Smooth muscle cell of trachea (primary cell): Measurements from ENCODE around the gene VGLL4. TPM values are rescaled to one million over a fixed set of nuclear protein-coding genes. Genes with fewer than 3 reads are reported as not detected.

Experiments used
- total RNA-seq: library from RNA; depleted of rRNA; stranded (reverse); fragments of >200 nt; gene quantifications from 2 replicates; pipeline ENCODE4 v1.2.1, GENCODE V29; 2014

VGLL4 gene
- total RNA-seq: 33.9 and 52.6 TPM in 2 replicates

DNA sequence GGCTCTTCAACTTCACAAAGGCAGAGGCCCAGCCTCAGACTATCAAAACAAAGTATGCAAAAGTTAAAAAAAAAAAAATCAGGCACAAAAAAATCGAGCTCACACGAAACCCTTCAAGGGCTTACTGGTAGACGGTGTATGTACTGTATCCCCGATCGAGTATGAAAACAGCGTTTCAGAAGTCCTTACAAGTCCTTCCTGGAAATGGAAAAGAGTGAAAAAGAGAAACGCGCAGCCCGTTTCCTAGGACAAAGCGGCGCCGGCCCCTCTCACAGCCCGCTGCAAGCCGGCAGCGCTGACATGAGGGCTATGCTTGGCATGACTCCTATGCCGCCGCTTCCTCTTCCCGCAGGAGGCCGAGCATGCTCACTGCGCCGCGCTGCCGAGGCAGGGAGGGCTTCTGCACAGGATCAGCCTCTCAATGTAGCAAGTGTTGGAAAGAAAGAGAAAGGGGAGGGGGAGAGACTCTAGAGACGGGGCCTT lies at the start of gene VGLL4:
Gene VGLL4, minus strand, starts transcription at position 311 of the 483 bp plus-strand sequence. CDS start 397 bp downstream, outside the sequence.

Other genes starting within 250 kb of the VGLL4 start
- gene TAMM41, start 203.0 kb upstream of the VGLL4 start, total RNA-seq: 6.0 and 10.3 TPM in 2 replicates